Cardiac muscle cell (in vitro differentiated cells and primary cell): Measurements from ENCODE around the gene ZNF777. TPM values are rescaled to one million over a fixed set of nuclear protein-coding genes. Genes with fewer than 3 reads are reported as not detected.

ENCODE experiments used
- DNase-seq, 2 donors: peaks; one replicate each; pipeline versions ENCODE4 v3.0.0 to v3.0.0-alpha.2; 2010 to 2017; ENCODE audit warnings: low read depth in 1 of 2, low spot score in 1 of 2
- H3K27ac ChIP-seq: fragments of 200-600 bp; sonication (generic); 2 replicates; pipeline ENCODE4 v1.5.1; 2016
- H3K27me3 ChIP-seq: fragments of 200-600 bp; sonication (generic); 2 replicates; pipeline ENCODE4 v1.6.0; 2016; ENCODE audit warnings: control low read depth
- H3K36me3 ChIP-seq: fragments of 200-600 bp; sonication (generic); 2 replicates; pipeline ENCODE4 v1.5.1; 2016; ENCODE audit warnings: control low read depth
- H3K4me1 ChIP-seq: fragments of 200-600 bp; sonication (generic); 2 replicates; pipeline ENCODE4 v1.8.1; 2017; ENCODE audit warnings: low read depth, mild to moderate bottlenecking, mixed run types
- H3K4me3 ChIP-seq: fragments of 200-600 bp; sonication (generic); 2 replicates; pipeline ENCODE4 v1.5.1; 2016; ENCODE audit warnings: mild to moderate bottlenecking
- H3K9me3 ChIP-seq: fragments of 200-600 bp; sonication (generic); 2 replicates; pipeline ENCODE4 v1.5.1; 2017; ENCODE audit warnings: low read depth, mild to moderate bottlenecking, control low read depth
- CTCF ChIP-seq: IDR thresholded peaks from 2 replicates; pipeline ENCODE4 v1.5.1; 2012; ENCODE audit warnings: low read depth, mild to moderate bottlenecking, low read length
- polyA plus RNA-seq: library from polyadenylated mRNA; unstranded; fragments of >200 nt; fragmentation: Nextera tagmentation; extraction: Ambion mirVana; gene quantifications from 2 replicates; pipeline ENCODE4 v1.2.1, GENCODE V29; 2016
- total RNA-seq: library from RNA; depleted of rRNA; stranded (reverse); fragments of >200 nt; gene quantifications from 2 replicates; pipeline ENCODE4 v1.2.3, GENCODE V29; 2016

The ZNF777 gene
- total and polyA plus RNA-seq, 2 experiments from 2014 or later, result 19.5 to 20.0 TPM

- no peak for DNase-seq
- peaks cover 26% of the 10 kb centered on the region for H3K36me3 ChIP-seq
- H3K27ac ChIP-seq, result no peak overlapping the region
- no peak for TF ChIP-seq CTCF
- H3K4me3 ChIP-seq, result no peak overlapping the region
- H3K4me1 ChIP-seq, result peaks cover 5% of the 10 kb centered on the region
- H3K27me3 ChIP-seq, result no peaks in the 10 kb centered on the region
- no peaks in the 10 kb centered on the region for H3K9me3 ChIP-seq
Observed at GRCh38 chr7:149436358-149436757, 24.5 kb downstream of the ZNF777 start.

- H3K36me3 ChIP-seq, result peaks cover 23% of the 10 kb centered on the region
- no peaks in the 10 kb centered on the region for H3K9me3 ChIP-seq
- H3K27ac ChIP-seq, result no peak overlapping the region
- H3K27me3 ChIP-seq, result no peaks in the 10 kb centered on the region
- no peak overlapping the region for H3K4me3 ChIP-seq
- H3K4me1 ChIP-seq, result peaks cover 5% of the 10 kb centered on the region
- DNase-seq, result no peak
- TF ChIP-seq CTCF, result no peak
Observed at GRCh38 chr7:149433124-149433523, 27.7 kb downstream of the ZNF777 start.

- H3K27me3 ChIP-seq, result no peaks in the 10 kb centered on the region
- no peak for TF ChIP-seq CTCF
- H3K9me3 ChIP-seq, result no peaks in the 10 kb centered on the region
- H3K36me3 ChIP-seq, result peaks cover 23% of the 10 kb centered on the region
- H3K4me3 ChIP-seq, result no peak overlapping the region
- no peak for DNase-seq
- peaks cover 5% of the 10 kb centered on the region for H3K4me1 ChIP-seq
- H3K27ac ChIP-seq, result no peak overlapping the region
Observed at GRCh38 chr7:149432121-149432691, 28.7 kb downstream of the ZNF777 start.

GRCh38 chr7:149431486-149432120, 29.3 kb downstream of the ZNF777 start:
- no peak overlapping the region for H3K4me3 ChIP-seq
- H3K27me3 ChIP-seq, result no peaks in the 10 kb centered on the region
- TF ChIP-seq CTCF, result no peak
- H3K4me1 ChIP-seq, result peaks cover 8% of the 10 kb centered on the region
- DNase-seq, result no peak
- peaks cover 22% of the 10 kb centered on the region for H3K36me3 ChIP-seq
- no peaks in the 10 kb centered on the region for H3K9me3 ChIP-seq
- no peak overlapping the region for H3K27ac ChIP-seq

- no peak for DNase-seq
- H3K4me3 ChIP-seq, result no peak overlapping the region
Observed at GRCh38 chr7:149430192-149430591, 30.7 kb downstream of the ZNF777 start.

More at GRCh38 chr7:149430192-149430591, 30.7 kb downstream of the ZNF777 start:
- H3K9me3 ChIP-seq, result no peaks in the 10 kb centered on the region
- H3K27ac ChIP-seq, result no peak overlapping the region
- peaks cover 11% of the 10 kb centered on the region for H3K36me3 ChIP-seq
- no peak for TF ChIP-seq CTCF
- H3K4me1 ChIP-seq, result peaks cover 8% of the 10 kb centered on the region
- H3K27me3 ChIP-seq, result no peaks in the 10 kb centered on the region
